Nucleus accumbens (tissue), 56 donors: ENCODE results near the gene EN2.
"Not testable (repeated sequence)": the region's sequence is repeated elsewhere in the genome, so short reads cannot be mapped to it uniquely, and the experiment has no call there.

Source experiments
- DNase-seq, 56 donors: peaks; one replicate each; lab custom pipeline; 2025; lab: John Stamatoyannopoulos, UW

Gene EN2

DNA sequence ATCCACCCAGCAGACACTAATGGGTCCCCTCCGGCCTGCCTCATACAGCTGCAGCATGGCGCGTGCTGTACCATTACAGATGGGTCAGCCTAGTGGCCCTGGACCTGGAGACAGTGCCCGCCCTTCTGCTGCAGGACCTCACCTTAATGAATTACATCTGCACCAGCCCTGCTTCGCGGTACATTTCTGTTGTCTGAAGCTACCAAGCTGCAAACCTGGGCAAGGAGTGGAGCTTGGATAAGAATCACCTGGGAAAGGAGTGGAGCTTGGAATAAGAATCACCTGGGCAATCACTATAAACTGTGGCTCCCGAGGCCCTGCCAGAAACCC lies 33.0 kb upstream of the EN2 start:
- DNase-seq = no peak

DNA sequence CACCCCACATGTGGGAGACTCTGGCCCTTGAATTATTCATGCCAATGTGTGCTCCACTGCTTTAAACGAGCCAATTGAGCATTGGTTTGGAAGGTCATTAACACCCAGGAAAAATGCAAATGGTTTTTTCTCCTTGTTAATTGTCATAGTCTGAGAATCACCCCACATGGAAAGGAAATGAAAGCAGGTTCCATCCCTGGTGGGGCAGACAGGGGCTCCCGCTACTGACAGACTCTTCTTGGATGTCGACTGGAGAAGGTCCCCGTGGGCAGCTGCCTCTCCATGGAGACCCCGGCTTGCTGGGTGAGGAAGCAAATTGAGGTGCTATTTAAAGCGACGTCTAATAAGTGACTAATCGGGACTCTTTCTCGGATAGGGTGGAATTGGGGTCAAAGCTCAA lies 32.0 kb upstream of the EN2 start:
- DNase-seq = no peak

DNA sequence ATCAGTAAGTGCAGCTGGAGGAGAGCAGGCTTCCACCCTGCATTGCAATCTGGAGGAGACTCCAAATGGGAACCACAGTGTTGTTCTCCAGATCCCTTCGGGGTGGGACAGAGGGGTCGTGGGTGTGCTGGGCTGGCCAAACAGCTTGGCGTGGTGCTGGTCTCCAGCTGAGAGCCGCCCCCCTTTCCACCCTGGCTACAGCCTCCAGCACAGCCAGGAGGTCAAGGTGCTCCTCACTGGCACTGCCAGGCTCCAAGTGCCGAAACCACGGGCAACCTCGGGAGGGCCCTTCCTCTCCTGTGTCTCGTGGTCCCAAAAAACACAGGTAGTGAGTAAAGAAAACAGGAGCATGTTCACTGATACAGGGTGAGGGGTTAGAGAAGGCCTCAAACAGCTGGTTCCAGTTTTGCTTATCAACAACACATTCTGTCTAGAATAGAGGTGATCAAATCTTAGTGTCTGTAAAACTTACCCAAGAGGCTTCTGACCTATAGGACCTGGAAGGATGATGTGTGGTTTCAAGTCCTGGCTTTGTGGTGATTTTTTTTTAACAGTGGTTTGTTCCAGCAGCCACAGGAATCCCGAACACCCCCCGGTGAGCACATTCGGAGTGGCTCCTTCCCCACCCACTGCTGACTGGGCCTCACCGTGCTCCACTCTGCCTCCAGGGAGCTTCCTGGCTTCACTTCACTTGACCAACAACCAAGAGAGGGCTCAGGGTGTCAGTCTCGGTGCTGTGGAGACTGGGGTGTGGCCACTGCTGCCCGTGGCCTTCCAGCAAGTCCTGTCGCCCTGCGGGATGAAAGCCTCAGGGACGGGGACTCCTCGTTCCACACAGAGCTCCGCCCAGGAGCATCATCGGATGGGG lies 31.2 kb upstream of the EN2 start:
- no peak for DNase-seq

DNA sequence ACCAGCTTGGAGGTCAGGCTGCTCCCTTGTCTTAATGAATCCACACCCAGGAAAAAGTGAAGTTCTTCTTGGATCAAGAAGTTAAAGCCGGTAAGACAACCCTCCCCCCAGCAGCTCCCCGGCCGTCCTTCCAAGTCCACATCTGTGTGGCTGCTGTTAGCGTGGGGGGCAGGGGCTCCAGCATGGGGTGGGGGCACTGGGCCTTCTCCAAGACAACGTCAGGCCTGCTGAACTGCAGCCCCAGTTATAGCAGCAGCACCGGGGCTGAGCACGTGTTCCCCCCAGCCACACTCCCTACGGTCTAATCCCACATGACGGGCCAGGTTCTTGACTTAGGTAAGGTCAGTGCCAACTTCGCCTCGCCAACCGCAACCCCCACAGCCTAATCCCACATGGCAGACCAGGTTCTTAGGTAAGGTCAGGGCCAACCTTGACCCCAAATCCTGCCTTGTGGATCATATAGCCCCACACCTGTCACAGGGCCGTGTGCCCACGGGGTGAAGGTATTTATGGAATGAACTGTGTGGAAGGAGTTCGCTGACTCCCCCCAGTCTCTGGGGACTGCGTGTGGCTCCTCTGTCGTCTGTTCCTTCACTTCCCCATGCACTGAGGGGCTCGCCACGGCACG lies 30.4 kb upstream of the EN2 start:
- DNase-seq = no peak

DNA sequence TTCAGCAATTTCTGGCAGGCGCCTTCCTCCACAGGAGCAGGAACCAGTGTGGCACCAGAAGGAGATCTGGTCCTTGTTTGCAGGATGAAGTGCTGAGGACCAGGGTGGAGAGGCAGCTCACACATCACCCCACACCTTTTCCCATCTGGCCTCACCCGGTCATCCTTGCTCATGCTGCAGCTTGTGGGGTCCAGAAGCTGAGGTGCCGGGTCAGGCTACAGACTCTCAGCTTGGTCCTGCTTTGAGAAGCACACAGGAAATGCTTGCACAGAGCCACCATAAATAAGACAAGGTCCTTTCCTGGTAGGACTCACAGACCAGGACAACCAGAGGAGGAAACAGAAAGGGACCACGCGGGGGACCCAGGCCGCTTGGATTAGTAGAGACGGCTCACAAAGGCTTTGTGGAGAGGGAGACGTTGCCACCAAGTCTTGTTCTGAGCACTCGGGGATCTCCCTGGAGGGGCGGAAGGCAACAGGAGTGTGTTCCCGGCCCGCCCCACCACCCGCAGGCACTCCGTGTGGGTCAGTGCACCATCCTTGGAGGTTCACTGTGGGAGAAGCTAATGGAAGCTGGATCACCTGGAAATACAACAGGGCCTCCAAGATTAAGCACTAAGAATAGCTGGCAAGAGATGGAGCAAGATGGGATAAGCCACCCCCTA lies 29.6 kb upstream of the EN2 start:
- DNase-seq = no peak

DNA sequence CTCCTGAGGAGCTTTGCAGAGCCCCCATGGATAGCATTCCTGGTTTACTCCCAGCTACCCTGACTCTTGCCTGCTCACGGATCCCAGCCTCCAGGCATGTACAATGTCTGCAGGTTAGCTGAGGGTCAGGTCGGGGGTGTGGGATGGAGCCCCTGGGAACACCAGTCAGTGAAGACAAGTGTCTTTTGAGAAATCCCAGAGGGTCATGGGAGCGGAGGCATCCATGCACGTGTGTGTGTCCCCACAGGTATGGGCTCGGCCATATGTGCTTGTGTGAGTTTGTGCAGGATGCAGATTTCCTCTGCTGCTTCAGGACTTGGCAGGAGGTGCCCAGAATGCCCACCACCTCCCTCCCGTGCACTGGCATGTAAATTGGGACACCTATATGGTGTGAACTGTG lies 28.3 kb upstream of the EN2 start:
- no peak for DNase-seq

DNA sequence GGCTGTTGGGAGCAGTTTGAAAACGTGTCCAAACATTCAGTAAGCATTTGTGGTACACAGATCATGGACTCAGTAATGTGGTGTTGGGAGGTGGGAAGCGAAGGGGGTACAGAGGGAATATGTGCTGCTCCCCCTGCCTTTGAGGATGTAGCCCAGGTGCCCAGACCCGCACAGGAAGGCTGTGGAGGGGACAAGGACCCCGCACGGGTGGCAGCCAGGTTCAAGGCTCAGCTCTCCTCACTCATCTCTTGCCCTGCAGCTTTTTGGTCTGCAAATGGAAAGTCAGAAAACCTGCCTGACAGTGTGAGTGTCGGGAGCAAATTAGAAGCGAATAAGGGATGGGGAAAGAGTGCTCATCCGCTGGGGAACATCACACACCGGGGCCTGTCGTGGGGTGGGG lies 27.3 kb upstream of the EN2 start:
- DNase-seq = no peak

DNA sequence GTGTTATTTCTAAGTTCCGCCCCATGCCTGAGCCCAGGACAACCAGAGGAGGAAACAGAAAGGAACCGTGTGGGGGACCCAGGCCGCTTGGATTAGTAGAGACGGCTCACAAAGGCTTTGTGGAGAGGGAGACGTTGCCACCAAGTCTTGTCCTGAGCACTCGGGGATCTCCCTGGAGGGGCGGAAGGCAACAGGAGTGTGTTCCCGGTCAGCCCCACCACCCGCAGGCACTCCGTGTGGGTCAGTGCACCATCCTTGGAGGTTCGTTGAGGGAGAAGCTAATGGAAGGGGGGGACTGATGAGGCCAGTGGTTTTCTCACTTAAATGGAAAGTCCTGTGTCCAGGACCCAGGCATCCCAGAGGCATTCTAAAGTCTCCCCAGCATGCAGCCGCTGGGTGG lies 26.7 kb upstream of the EN2 start:
- DNase-seq = no peak

DNA sequence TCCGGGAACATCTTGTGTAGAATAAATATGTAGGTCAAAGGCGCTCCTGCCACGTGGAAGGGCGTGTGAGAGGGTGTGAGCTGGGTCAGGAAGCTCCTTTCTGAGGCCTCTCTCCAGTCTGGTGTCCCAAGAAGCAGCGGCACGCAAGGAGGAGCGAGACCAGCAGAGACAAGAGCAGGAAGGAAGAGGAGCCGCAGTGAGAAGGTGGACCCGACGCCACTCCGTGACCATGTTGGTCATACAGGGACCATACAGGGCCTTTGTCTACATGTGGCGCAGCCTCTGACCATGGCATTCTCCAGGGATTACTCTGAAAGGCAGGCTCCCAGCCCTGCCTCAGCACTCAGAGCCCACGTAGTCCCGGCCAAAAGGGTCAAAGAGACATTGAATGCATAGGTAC lies 26.2 kb upstream of the EN2 start:
- DNase-seq = no peak

DNA sequence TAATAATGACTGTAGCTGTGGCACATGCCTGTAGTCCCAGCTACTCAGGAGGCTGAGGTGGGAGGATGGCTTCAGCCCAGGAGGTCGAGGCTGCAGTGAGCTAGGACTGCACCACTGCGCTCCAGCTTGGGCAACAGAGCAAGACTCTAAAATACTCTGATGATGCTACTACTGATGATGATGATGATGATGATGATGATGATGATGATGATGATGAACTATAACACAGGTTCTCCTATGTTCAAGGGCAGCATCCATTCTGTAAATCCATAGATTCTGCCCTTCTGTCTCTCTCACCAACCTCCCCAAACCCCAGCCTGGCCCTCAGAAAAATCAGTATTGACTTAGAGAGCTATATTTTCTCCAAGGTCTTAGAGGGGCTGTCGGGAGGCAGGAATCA lies 22.8 kb upstream of the EN2 start:
- no peak for DNase-seq

DNA sequence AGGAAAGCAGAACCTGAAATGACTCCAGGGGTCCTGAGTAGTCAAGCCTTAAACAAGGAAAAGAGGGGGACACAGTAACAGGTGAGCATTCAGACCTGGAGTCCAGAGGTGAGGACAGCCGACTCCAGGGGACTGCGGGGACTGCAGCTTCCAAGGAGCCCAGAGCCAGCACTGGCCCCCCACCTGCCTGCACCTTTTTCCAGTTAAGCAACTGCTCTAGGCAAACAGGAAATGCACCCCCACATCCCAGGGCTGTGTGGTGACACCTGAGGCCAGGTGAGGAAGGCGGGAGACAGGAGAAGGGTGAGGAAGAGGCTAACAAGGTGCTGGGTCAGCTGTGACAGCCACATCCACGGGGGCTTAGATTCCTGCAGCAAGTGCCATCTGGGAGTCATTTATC lies 20.1 kb upstream of the EN2 start:
- DNase-seq = no peak

DNA sequence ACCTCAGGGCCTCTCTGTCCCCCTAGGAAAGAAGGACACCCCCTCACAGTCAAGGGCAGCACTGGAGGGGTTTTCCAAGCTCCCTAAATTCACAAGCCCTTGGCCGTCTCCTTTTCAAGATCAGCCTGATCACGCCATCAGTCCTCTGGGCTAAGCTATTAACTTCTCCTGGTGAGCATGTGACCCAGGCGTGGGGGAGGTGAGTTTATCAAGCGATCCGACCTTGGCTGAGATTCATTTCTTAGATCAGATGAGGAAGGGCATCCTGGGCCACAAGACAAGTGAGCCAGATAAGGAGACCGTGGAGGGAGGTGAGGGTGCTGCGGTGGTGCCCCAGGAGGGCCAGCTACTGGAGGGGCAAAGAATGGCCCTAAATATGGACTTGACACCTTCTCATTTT lies 19.2 kb upstream of the EN2 start:
- no peak for DNase-seq

DNA sequence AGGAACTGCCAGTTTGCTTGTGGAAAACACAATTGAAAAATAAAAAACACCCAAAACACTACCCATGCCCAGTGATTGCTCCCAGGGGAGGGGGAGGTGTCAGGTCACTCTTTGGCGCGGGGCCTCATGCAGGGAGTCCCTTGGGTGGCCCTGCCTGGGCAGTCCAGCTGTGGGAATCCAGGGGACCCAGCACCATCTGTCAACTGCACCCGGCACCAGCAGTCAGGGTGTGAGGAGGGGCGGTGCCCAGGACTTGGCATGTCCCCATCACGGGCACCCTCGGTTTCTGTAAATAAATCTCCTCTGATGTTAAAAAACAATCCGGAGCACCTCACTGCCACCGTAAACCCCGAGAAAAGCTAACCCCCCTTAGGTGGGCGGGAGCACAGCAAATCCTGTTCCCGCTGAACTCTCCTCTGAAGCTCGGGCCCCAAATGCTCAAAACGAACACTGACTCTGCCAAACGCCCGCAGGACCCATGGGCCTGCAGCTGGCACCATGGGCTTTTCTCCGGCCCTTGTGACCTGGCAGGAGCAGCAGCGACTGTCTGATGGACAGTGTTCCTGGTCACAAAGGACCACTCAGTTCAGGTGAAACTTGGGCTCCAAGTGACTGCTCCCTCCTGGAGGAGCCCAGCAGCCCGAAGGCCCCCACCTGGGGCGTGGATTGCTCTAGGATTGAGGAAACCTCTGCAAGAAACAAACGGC lies 18.5 kb upstream of the EN2 start:
- DNase-seq = no peak

DNA sequence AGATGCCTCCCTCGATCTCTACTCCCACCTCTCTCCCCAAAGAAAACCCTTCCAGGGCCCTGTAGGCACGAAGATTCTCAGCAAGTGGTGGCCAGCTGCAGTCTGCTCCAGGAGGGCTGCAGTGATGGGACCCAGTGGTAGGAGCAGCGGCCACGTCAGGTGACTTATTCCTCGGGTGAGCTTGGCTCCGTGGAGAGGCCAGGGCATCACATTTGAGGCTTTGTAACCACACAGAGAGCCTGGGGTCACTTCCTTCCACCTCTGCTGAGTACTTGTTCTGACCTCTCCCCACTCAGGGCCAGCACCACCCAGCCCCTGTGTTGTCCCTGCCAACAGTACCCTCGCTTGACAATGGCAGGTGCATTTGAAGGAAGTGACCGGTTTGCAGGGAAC lies 17.9 kb upstream of the EN2 start:
- no peak for DNase-seq

DNA sequence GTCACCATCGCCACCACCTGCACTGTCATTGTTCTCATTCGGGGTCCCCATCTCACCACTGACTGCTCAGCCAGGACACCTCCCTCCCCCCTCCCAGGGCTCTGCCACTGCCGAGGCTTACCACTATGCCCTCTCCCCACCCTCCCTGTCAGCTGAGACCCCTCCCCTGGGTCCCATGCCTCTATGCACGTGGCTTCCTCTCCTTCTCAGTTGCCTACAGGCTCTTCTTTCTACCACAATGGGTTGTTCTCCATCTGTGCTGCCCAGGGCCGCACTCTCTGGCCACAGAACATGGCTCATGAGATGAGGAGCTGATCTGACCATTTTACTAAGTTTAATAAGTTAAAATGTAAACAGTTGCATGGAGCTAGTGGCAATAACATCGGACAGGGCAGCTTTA lies 16.1 kb upstream of the EN2 start:
- no peak for DNase-seq

DNA sequence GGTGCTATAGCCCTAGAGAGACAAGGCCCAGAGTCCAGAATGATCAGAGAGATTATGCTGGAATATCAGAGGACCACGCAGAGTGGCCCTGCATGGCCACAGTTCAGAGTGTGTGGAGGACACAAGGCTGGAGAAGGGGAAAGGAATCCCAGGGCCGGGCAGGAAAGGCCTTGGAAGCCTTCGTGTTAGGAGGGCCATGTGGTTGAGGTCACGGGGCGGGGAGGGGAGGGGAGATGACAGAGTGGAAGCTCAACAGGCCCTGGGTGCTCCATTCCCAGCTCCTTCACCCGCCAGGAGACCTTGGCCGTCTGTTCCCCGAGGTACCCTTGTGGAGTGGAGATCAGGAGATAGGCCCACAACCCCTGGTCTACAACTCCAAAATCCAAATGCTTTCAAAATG lies 13.2 kb upstream of the EN2 start:
- DNase-seq = no peak

DNA sequence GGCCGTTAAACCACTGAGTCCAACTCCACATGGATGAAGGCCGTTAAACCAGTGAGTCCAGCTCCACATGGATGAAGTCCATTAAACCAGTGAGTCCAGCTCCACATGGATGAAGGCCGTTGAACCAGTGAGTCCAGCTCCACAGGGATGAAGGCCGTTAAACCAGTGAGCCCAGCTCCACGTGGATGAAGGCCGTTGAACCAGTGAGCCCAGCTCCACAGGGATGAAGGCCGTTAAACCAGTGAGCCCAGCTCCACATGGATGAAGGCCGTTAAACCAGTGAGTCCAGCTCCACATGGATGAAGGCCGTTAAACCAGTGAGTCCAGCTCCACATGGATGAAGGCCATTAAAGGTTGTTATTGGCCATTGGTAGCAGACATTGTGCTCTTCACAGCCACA lies 12.3 kb upstream of the EN2 start:
- not testable (repeated sequence) for DNase-seq

DNA sequence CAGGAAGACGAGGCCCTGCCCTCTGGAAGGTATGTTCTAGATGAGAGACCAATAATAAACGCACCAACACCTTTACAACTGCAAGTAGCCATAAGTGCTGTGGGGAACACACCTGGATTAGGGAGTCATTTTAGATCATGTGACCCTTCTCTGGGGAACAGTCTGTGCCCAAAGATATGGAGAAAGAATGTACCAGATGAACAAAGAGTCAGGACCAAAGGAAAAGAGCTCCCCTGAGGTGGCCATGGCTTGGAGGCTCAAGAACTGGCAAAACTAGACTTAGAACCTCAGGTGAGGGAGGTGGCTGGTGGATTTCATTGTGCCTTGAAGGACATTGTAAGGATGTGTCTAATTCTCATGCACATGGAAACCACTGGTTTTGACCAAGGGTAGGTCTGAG lies 10.3 kb upstream of the EN2 start:
- no peak for DNase-seq

DNA sequence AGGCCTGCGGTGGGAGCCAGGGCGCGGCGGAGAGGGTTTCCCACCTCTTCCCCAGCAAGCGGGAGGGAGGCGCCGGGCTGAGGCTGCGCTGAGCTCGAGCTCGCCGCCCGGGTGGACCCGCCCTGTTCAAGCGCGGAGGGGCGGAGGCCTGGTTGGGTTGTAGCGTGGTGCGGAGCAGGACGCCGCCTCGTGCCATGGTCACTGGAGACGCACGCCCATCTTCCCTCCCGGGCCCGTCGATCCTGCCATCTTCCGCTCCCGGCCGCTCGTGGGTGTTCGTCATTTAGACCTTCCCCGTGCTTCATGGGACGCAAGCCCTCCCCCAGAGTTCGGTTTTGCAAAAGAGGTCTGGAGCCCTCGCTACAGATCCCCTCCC lies 9.3 kb upstream of the EN2 start:
- no peak for DNase-seq

DNA sequence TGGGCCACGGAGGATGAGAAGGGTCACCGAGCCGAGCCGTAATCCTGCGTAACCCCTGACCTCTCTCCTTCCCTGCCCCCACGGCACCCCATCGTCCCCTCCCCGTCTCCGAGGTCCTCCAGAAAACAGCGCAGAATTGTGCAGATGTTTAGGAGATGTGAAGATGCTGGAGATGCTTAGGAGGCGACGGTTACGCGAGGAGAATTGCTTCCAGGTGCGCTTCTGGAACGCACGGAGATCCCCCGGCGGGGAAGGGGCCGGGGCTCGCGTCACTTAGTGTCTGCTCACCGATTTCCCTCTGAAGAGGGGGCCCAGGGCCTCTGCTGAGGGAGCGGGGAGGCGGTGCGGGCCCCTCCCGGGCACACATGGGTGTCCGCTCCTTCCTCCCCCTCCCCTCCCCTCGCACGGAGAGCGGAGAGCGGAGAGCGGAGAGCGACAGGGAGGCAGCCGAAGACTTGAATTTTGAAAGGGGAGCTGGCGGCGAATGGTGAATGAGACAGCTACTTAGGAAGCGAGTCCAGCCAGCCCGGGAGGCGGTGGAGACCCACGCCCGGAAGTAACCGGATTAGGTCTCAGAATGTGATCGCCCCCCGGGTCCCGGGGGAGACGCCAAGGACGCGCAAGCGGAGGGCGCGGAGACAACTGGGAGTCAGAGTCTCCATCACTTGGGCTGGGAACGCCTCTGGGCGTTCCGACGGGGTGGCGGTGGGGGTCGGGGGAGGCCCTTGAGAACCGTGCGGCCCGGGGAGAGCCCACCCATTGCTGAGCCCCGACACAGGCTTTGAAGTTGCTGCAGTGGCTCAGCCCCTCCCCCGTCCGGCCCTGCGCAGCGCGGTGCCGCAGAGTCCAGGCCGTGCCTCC lies 8.7 kb upstream of the EN2 start:
- no peak for DNase-seq
